ENCODE data around the gene ULK4. TPM values are rescaled to one million over a fixed set of nuclear protein-coding genes. Genes with fewer than 3 reads are reported as not detected.

The ULK4 gene
- polyA plus RNA-seq, 1 donor from 2014 or later, result 7.2 TPM

DNA sequence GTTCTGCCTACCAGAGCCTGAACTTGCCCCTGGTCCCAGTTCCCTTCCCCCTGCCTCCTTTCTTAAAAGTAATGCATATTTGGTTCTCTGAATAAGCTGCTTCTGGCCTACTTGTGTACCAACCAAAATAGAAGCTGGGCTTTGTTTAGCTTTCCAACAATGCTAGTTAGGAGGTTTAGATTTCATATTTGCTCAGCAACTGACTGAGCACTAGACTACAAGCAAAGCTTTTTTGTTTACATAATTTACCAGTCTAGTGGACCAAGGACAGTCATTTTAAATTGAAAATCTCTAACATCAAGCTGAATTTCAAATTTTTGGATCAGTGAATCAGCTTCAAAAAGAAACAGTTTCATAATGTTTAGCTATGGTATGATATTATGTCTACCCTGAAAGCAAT, 331.2 kb downstream of the ULK4 start:
- Histone ChIP-seq H4K20me1 (ENCODE audit: insufficient read depth) (no peaks in the 10 kb centered on the region), H3K4me2 (ENCODE audit: low read length) (no peak overlapping the region), H3K4me3 (ENCODE audit: low read length) (no peak overlapping the region), H3K27ac (ENCODE audit: low read length) (no peak overlapping the region), H2AFZ (ENCODE audit: low read depth, low read length) (no peak overlapping the region), H3K79me2 (replicated peaks; ENCODE audit: insufficient read depth, low read length) (no peaks in the 10 kb centered on the region), H3K9ac (ENCODE audit: low read length) (no peak overlapping the region), H3K9me3 (ENCODE audit: low read length) (no peaks in the 10 kb centered on the region), H3K36me3 (ENCODE audit: insufficient read depth, low read length) (no peaks in the 10 kb centered on the region), H3K27me3 (ENCODE audit: insufficient read depth, low read depth, low read length) (no peaks in the 10 kb centered on the region), H3F3A (ENCODE audit: insufficient read depth, low read length, poor library complexity, severe bottlenecking) (no peaks in the 10 kb centered on the region), H3K9me2 (ENCODE audit: insufficient read depth, low read length) (no peaks in the 10 kb centered on the region)
- no peak for TF ChIP-seq EP300 (conservative IDR thresholded peaks at IDR 0.05; ENCODE audit: poor library complexity, severe bottlenecking)
- TF ChIP-seq SMC3 (conservative IDR thresholded peaks at IDR 0.05; ENCODE audit: poor library complexity), result no peak
- no peak for TF ChIP-seq RAD21 (conservative IDR thresholded peaks at IDR 0.05)
- TF ChIP-seq TAF1 (IDR thresholded peaks at IDR 0.05; ENCODE audit: low read depth), result no peak
- TF ChIP-seq MXI1 (conservative IDR thresholded peaks at IDR 0.05; ENCODE audit: poor library complexity, severe bottlenecking), result no peak
- TF ChIP-seq POLR2AphosphoS5 (IDR thresholded peaks at IDR 0.05), result no peak
- TF ChIP-seq REST (IDR thresholded peaks at IDR 0.05; ENCODE audit: borderline replicate concordance), result no peak
- TF ChIP-seq EZH2 (IDR thresholded peaks at IDR 0.05; ENCODE audit: borderline replicate concordance, insufficient read depth, low read length, poor library complexity, severe bottlenecking), result no peak
- TF ChIP-seq, protein P1, sequence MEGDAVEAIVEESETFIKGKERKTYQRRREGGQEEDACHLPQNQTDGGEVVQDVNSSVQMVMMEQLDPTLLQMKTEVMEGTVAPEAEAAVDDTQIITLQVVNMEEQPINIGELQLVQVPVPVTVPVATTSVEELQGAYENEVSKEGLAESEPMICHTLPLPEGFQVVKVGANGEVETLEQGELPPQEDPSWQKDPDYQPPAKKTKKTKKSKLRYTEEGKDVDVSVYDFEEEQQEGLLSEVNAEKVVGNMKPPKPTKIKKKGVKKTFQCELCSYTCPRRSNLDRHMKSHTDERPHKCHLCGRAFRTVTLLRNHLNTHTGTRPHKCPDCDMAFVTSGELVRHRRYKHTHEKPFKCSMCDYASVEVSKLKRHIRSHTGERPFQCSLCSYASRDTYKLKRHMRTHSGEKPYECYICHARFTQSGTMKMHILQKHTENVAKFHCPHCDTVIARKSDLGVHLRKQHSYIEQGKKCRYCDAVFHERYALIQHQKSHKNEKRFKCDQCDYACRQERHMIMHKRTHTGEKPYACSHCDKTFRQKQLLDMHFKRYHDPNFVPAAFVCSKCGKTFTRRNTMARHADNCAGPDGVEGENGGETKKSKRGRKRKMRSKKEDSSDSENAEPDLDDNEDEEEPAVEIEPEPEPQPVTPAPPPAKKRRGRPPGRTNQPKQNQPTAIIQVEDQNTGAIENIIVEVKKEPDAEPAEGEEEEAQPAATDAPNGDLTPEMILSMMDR (IDR thresholded peaks at IDR 0.05; ENCODE audit: poor library complexity, severe bottlenecking), result no peak

- H2AFZ ChIP-seq (ENCODE audit: low read depth, low read length), result no peak overlapping the region
Observed at GRCh38 chr3:41629986-41630385, 331.9 kb downstream of the ULK4 start.

More at GRCh38 chr3:41629986-41630385, 331.9 kb downstream of the ULK4 start:
- H3K36me3 ChIP-seq (ENCODE audit: insufficient read depth, low read length), result no peaks in the 10 kb centered on the region
- H4K20me1 ChIP-seq (ENCODE audit: insufficient read depth), result no peaks in the 10 kb centered on the region
- H3K27me3 ChIP-seq (ENCODE audit: insufficient read depth, low read depth, low read length), result no peaks in the 10 kb centered on the region
- TF ChIP-seq TAF1 (IDR thresholded peaks at IDR 0.05; ENCODE audit: low read depth) (no peak), EZH2 (IDR thresholded peaks at IDR 0.05; ENCODE audit: borderline replicate concordance, insufficient read depth, low read length, poor library complexity, severe bottlenecking) (no peak), EP300 (conservative IDR thresholded peaks at IDR 0.05; ENCODE audit: poor library complexity, severe bottlenecking) (no peak), RAD21 (conservative IDR thresholded peaks at IDR 0.05) (no peak), REST (IDR thresholded peaks at IDR 0.05; ENCODE audit: borderline replicate concordance) (no peak), POLR2AphosphoS5 (IDR thresholded peaks at IDR 0.05) (no peak), SMC3 (conservative IDR thresholded peaks at IDR 0.05; ENCODE audit: poor library complexity) (no peak), MXI1 (conservative IDR thresholded peaks at IDR 0.05; ENCODE audit: poor library complexity, severe bottlenecking) (no peak)
- TF ChIP-seq, protein P1 (IDR thresholded peaks at IDR 0.05; ENCODE audit: poor library complexity, severe bottlenecking), result no peak
- H3K27ac ChIP-seq (ENCODE audit: low read length), result no peak overlapping the region
- H3K9me3 ChIP-seq (ENCODE audit: low read length), result no peaks in the 10 kb centered on the region
- no peaks in the 10 kb centered on the region for H3K9me2 ChIP-seq (ENCODE audit: insufficient read depth, low read length)
- no peaks in the 10 kb centered on the region for H3K79me2 ChIP-seq (replicated peaks; ENCODE audit: insufficient read depth, low read length)
- H3K9ac ChIP-seq (ENCODE audit: low read length), result no peak overlapping the region
- H3K4me2 ChIP-seq (ENCODE audit: low read length), result no peak overlapping the region
- no peaks in the 10 kb centered on the region for H3F3A ChIP-seq (ENCODE audit: insufficient read depth, low read length, poor library complexity, severe bottlenecking)
- H3K4me3 ChIP-seq (ENCODE audit: low read length), result no peak overlapping the region

All from neural cell (in vitro differentiated cells).